Neural progenitor cell (in vitro differentiated cells): ENCODE data around the gene CFAP74. TPM values are rescaled to one million over a fixed set of nuclear protein-coding genes. Genes with fewer than 3 reads are reported as not detected.

Experiments
- DNase-seq: peaks from one replicate; pipeline ENCODE4 v3.0.0-alpha.2; 2016; ENCODE audit warnings: low spot score
- H2AFZ ChIP-seq: fragments of 200-600 bp; sonication (generic); replicated peaks from 2 replicates; pipeline ENCODE4 v1.6.1; 2016; ENCODE audit warnings: antibody characterized with exemption
- H3F3A ChIP-seq: fragments of 200-600 bp; sonication (generic); 2 replicates; pipeline ENCODE4 v1.6.1; 2016; ENCODE audit warnings: antibody characterized with exemption, low read depth
- H3K27ac ChIP-seq: fragments of 200-600 bp; sonication (generic); 2 replicates; pipeline ENCODE4 v1.5.1; 2016; ENCODE audit warnings: mild to moderate bottlenecking
- H3K27me3 ChIP-seq: fragments of 200-600 bp; sonication (generic); 2 replicates; pipeline ENCODE4 v1.6.1; 2016; ENCODE audit warnings: mild to moderate bottlenecking, moderate library complexity
- H3K36me3 ChIP-seq: fragments of 200-600 bp; sonication (generic); 2 replicates; pipeline ENCODE4 v1.5.1; 2016
- H3K4me1 ChIP-seq: fragments of 200-600 bp; sonication (generic); 2 replicates; pipeline ENCODE4 v1.6.1; 2016; ENCODE audit warnings: mixed run types
- H3K4me2 ChIP-seq: fragments of 200-600 bp; sonication (generic); 2 replicates; pipeline ENCODE4 v1.6.1; 2016
- H3K4me3 ChIP-seq: fragments of 200-600 bp; sonication (generic); 2 replicates; pipeline ENCODE4 v1.5.1; 2016
- H3K79me2 ChIP-seq: fragments of 200-600 bp; sonication (generic); 2 replicates; pipeline ENCODE4 v1.6.1; 2016; ENCODE audit warnings: low read depth
- H3K9ac ChIP-seq: fragments of 200-600 bp; sonication (generic); 2 replicates; pipeline ENCODE4 v1.6.1; 2016
- H3K9me3 ChIP-seq: fragments of 200-600 bp; sonication (generic); 2 replicates; pipeline ENCODE4 v1.5.1; 2016; ENCODE audit warnings: low read depth
- H4K20me1 ChIP-seq: fragments of 200-600 bp; sonication (generic); 2 replicates; pipeline ENCODE4 v1.6.1; 2016; ENCODE audit warnings: low read depth
- H3K27ac Mint-ChIP-seq: 3 replicates; pipeline ENCODE4 v1.8.0; 2021; ENCODE audit warnings: mixed read lengths
- H3K27me3 Mint-ChIP-seq: 2 replicates; pipeline ENCODE4 v1.8.0; 2022; ENCODE audit warnings: low read depth, mild to moderate bottlenecking, inconsistent platforms, moderate library complexity, mixed read lengths; ENCODE audit not compliant: insufficient read depth
- H3K36me3 Mint-ChIP-seq: 3 replicates; pipeline ENCODE4 v1.8.0; 2021; ENCODE audit warnings: mixed read lengths
- H3K4me1 Mint-ChIP-seq: 3 replicates; pipeline ENCODE4 v1.8.0; 2021; ENCODE audit warnings: mixed read lengths
- H3K4me3 Mint-ChIP-seq: 3 replicates; pipeline ENCODE4 v1.8.0; 2021; ENCODE audit warnings: mild to moderate bottlenecking, moderate library complexity, mixed read lengths
- H3K9me3 Mint-ChIP-seq: 3 replicates; pipeline ENCODE4 v1.8.0; 2020; ENCODE audit warnings: mixed read lengths
- CTCF ChIP-seq: fragments of 200-600 bp; sonication (generic); IDR thresholded peaks from 2 replicates; pipeline ENCODE4 v1.5.1; 2017; ENCODE audit warnings: antibody characterized with exemption, mild to moderate bottlenecking
- EZH2 ChIP-seq: fragments of 200-600 bp; sonication (generic); IDR thresholded peaks from 2 replicates; pipeline ENCODE4 v1.6.1; 2017; ENCODE audit warnings: antibody characterized with exemption, mild to moderate bottlenecking, moderate library complexity
- EZH2phosphoT487 ChIP-seq: fragments of 200-600 bp; sonication (generic); IDR thresholded peaks from 2 replicates; pipeline ENCODE4 v1.6.1; 2017; ENCODE audit warnings: antibody characterized with exemption
- total RNA-seq: library from RNA; depleted of rRNA; stranded (reverse); fragments of >200 nt; gene quantifications from 2 replicates; pipeline ENCODE4 v1.2.3, GENCODE V29; 2015; ENCODE audit warnings: low replicate concordance

Gene CFAP74
- total RNA-seq, 1 donor from 2014 or later = not detected

- Histone ChIP-seq H3K36me3 (no peaks in the 10 kb centered on the region), H4K20me1 (no peaks in the 10 kb centered on the region), H3K27me3 (no peaks in the 10 kb centered on the region), H3F3A (no peaks in the 10 kb centered on the region), H3K9me3 (no peaks in the 10 kb centered on the region), H3K9ac (no peak overlapping the region), H3K4me1 (peaks cover 4% of the 10 kb centered on the region), H3K27ac (no peak overlapping the region), H3K79me2 (no peaks in the 10 kb centered on the region), H3K4me3 (no peak overlapping the region), H2AFZ (no peak overlapping the region), H3K4me2 (no peak overlapping the region)
- Mint-ChIP-seq H3K27me3 (peaks cover 14% of the 10 kb centered on the region), H3K9me3 (no peaks in the 10 kb centered on the region), H3K36me3 (no peaks in the 10 kb centered on the region), H3K4me3 (no peak overlapping the region), H3K27ac (no peak overlapping the region), H3K4me1 (no peaks in the 10 kb centered on the region)
- TF ChIP-seq EZH2phosphoT487 (no peak), CTCF (no peak), EZH2 (no peak)
- DNase-seq = no peak
These were observed 75.8 kb downstream of the CFAP74 start for GRCh38 chr1:1927751-1928150.

GRCh38 chr1:1926886-1927660 lies 76.5 kb downstream of the CFAP74 start:
- no peaks in the 10 kb centered on the region for H3F3A ChIP-seq
- no peaks in the 10 kb centered on the region for H3K4me1 Mint-ChIP-seq

GRCh38 chr1:1926346-1926811 lies 77.2 kb downstream of the CFAP74 start:
- H3K27me3 ChIP-seq = no peaks in the 10 kb centered on the region
- no peaks in the 10 kb centered on the region for H3K36me3 ChIP-seq
- H3K79me2 ChIP-seq = no peaks in the 10 kb centered on the region
- H3K4me2 ChIP-seq = no peak overlapping the region
- no peak overlapping the region for H3K9ac ChIP-seq
- H3K4me3 Mint-ChIP-seq = no peak overlapping the region
- H3K4me3 ChIP-seq = no peak overlapping the region
- no peak overlapping the region for H2AFZ ChIP-seq
- no peak for DNase-seq
- H3K27ac Mint-ChIP-seq = no peak overlapping the region
- H3K4me1 Mint-ChIP-seq = no peaks in the 10 kb centered on the region
- peaks cover 14% of the 10 kb centered on the region for H3K27me3 Mint-ChIP-seq
- no peak overlapping the region for H3K27ac ChIP-seq
- H3K36me3 Mint-ChIP-seq = no peaks in the 10 kb centered on the region
- H3K9me3 ChIP-seq = no peaks in the 10 kb centered on the region
- TF ChIP-seq CTCF = no peak
- TF ChIP-seq EZH2phosphoT487 = no peak
- TF ChIP-seq EZH2 = no peak
- no peaks in the 10 kb centered on the region for H3K9me3 Mint-ChIP-seq
- no peaks in the 10 kb centered on the region for H3F3A ChIP-seq
- no peaks in the 10 kb centered on the region for H4K20me1 ChIP-seq
- peaks cover 4% of the 10 kb centered on the region for H3K4me1 ChIP-seq

More at GRCh38 chr1:1926886-1927660, 76.5 kb downstream of the CFAP74 start:
- no peak overlapping the region for H3K9ac ChIP-seq
- Mint-ChIP-seq H3K4me3 (no peak overlapping the region), H3K27ac (no peak overlapping the region), H3K36me3 (no peaks in the 10 kb centered on the region), H3K9me3 (no peaks in the 10 kb centered on the region), H3K27me3 (peaks cover 14% of the 10 kb centered on the region)
- H3K9me3 ChIP-seq = no peaks in the 10 kb centered on the region
- DNase-seq = no peak
- H3K27ac ChIP-seq = no peak overlapping the region
- peaks cover 4% of the 10 kb centered on the region for H3K4me1 ChIP-seq
- H3K4me3 ChIP-seq = no peak overlapping the region
- H3K36me3 ChIP-seq = no peaks in the 10 kb centered on the region
- no peaks in the 10 kb centered on the region for H3K79me2 ChIP-seq
- no peaks in the 10 kb centered on the region for H3K27me3 ChIP-seq
- no peak for TF ChIP-seq CTCF
- no peak for TF ChIP-seq EZH2phosphoT487
- TF ChIP-seq EZH2 = no peak
- H4K20me1 ChIP-seq = no peaks in the 10 kb centered on the region
- no peak overlapping the region for H3K4me2 ChIP-seq
- no peak overlapping the region for H2AFZ ChIP-seq
